Peyer's patch (tissue), 4 donors: Measurements from ENCODE around the gene EXOC3.

Experiments used
- CTCF ChIP-seq, 6 experiments: fragments of 450-650 bp in 4 of 6; fragments of 200-600 bp in 2 of 6; sonication (generic) in 1 of 6; IDR thresholded peaks; one replicate each; pipeline ENCODE4 v1.5.1; 2017 to 2019; ENCODE audit warnings: antibody characterized with exemption in 6 of 6, mild to moderate bottlenecking in 3 of 6, moderate library complexity in 1 of 6
- POLR2A ChIP-seq, 2 donors: fragments of 450-650 bp; IDR thresholded peaks; one replicate each; pipeline ENCODE4 v1.5.1; 2017; ENCODE audit warnings: antibody characterized with exemption in 2 of 2, mild to moderate bottlenecking in 2 of 2, moderate library complexity in 2 of 2

DNA sequence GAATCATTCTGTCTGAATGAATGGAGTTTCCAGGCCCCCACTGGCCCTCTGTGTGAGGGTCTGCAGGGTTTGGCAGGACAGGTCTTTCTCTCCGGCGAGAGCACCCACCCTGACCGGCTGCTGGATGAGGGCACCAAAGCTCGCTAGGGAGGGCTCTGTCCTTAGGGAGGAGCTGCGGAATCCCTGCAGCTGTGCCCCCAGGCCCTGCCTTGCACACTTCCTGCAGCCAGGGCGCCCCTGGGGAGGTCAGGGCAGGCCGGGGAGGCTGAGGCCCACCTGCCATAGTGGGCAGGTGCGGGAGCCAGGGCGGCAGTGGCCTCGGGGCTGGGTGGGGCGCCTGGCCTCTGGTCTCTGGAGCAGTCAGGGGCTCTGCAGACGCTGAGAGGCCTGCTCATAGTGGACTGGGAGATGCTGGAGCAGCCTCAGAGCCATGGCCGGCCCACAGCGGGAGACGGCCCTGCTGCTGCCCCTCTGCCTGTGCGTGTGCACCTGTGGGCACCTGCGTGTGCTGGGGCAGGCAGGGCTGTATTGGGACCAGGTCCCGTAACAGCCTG is 36.1 kb downstream of the EXOC3 start:
- TF ChIP-seq CTCF (IDR thresholded peaks at IDR 0.05), result no peak
- no peak for TF ChIP-seq POLR2A (IDR thresholded peaks at IDR 0.05)
